HG02943 (cell line): ENCODE measurements around the gene IL18R1.

Experiments used
- ATAC-seq: cut with Tn5 transposase; IDR thresholded peaks from one replicate; pipeline ENCODE4 v1.9.1; 2021; ENCODE audit warnings: mild to moderate bottlenecking, low read depth, moderate library complexity; ENCODE audit not compliant: unreplicated experiment

IL18R1 gene

DNA sequence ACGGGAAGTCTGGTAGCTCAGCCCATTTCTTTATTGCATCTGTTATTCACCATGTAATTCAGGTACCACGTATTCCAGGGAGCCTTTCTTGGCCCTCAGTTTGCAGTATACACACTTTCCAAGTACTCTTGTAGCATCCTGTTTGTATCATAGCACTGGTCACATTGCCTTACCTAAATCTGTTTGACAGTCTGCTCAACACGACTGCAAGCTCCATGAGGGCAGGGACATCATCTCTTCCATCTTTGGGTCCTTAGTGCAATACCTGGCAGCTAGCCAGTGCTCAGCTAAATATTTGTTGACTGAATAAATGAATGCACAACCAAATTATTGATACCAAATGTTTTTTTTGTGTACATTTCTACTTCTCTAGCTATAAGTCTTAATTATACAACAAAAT is 11.2 kb upstream of the IL18R1 start:
- no peak for ATAC-seq

DNA sequence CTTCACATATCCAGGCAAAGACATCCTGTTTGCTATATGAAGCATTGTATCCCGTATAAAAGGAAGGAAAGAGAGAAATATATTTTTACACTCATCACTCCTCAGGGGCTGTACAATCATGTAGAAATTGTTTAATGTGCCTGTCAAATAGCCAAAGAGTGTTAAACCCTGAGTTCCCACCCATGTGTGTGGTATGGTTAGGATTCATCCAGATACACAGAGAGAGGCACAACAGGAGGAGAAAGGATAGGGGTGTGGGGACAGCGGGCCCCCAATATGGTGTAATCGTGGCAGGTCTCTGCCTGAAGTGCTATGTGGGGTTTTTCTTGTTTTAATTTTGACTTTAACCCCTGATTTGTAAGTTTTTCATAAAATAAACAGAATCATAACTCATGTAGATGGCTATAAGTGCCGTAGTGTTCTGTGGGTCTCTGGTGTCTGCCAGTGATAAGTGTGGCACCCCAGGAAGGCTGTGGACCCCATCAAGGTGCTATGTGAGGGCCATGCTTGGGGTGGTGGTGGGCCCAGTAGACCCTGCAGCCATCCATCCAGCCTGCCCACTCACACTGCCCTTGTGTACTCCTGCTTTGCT is 10.2 kb upstream of the IL18R1 start:
- no peak for ATAC-seq

DNA sequence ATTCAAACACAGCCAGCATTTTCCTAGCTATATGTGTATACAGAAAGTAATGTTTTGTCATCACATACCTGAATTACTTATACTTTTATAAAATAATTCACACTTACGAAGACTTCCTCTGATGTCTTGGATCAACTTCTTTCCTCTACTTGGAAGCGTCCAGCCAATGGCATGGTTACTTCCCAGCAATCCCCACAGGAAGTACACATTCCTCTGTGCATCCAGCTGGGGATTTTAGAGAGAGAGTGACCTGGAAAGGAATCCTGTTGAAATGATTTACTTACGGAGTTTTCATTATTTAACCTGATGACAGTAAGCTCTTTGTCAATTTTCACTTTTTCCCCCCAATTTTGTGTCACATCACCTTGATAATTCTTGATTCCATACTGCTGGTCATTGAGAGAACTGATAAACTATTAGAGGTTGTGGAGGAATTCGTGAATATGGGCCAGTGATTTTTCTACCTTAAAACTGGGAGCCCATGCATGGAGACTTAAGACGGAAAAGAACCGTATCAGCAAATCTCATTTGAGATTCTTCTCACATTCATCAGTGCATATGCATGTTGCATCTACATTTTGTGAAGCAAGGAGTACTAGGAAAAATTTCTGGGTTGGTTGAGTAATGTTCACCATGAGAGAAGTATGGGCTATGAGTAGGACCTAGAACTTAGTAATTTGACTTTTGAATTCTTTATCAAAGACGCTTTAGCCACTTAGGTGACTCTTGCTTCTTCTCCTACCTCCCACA is 9.0 kb upstream of the IL18R1 start:
- ATAC-seq: no peak

DNA sequence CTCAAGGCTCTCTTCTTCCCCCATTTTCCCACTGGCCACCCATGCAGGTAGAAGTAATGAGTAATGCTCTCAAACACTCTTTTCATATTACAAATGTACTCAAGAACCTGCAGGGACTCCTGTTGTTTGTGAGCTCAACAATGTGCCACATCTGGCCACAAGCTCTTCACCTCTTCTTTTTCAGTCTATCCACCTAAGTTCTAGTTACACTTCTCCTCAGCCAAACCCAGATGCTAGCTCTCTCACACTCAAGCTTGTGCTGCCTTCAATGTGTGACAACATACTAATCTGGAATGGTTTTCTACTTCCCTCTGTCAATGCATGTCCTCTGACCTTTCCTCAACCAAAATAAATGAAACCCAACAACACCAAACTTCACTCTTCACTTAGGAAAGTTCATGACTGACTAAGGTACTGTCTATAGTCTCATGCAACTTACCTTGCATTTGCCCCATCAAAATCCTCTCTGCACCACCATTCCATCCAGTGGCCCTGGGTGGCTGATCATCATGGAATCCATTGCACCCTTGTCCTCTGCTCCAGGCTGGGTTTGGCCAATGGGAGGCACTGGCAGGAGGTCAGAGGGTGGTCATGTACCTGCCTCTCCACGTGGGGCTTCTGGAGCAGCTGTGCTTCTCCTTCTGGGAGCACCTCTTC is 5.3 kb upstream of the IL18R1 start:
- no peak for ATAC-seq

DNA sequence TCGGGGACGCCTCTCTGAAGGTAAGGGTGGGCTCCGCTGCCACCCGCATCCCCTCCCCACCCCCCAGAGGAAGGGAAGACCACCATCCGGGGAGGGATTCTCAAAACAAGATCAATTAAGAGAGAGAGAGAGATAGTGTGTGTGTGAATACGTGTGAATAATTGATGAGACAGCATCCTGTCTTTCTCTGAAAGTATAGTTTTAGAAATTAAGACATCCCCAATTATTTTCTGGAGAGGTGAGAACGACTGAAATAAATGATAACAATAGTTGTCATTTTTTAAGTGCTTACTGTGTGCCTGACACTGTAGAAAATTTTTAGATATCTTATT is 751 bp downstream of the IL18R1 start:
- no peak for ATAC-seq

DNA sequence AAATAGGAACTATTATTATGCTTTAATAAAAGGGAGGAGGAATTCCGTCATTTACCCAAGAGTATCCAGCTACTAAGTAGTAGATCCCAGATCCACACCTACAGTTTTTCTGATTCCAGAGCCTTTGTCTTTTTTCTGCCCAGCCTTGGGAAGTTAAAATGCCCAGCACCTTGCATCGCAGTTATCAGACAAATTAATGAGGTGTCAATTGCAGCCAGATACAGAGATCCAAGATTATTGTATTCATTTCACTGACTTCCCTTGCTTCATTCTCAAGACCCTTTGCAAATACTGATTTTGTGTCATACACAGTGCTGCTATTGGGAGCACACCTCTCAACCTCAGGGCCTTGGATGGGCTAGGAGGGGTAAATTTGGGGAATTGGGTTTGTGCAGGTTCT is 1.1 kb downstream of the IL18R1 start:
- no peak for ATAC-seq

DNA sequence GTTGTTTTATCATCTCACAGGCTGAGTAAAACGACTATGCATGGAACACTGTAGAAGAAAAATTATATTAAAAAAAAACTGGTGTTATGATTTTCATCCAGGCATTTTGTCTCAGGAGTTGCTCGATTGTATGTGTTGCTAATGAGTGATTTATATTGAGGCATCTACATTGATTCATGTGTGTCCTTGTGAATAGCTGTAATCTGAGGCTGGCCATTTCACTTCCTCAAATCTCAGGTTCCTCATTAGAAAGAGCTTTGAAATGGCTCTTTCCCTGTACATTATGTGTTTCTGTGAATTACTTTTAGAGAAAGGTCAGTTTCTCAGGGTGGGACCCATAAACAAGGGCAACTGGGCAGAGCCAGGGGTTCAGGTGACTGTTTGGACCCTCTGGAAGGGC is 2.3 kb downstream of the IL18R1 start:
- no peak for ATAC-seq

DNA sequence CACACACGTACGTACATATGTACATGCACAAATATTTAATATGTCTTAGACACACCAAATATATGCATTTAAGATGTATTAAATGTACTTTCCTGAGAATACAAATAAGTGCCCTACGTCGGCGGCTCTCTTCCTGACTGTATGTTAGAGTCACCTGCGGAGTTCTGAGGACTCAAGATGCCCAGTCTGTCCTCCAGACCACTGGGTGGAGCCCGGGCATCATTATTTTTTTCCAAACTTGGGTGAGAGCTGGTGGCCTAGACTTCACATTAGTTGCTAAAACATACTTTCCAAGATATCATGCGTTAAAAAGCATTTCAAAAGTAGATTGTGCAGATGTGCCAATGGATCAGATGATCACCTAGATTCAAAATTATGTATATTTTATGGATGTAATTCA is 2.9 kb downstream of the IL18R1 start:
- ATAC-seq: no peak

DNA sequence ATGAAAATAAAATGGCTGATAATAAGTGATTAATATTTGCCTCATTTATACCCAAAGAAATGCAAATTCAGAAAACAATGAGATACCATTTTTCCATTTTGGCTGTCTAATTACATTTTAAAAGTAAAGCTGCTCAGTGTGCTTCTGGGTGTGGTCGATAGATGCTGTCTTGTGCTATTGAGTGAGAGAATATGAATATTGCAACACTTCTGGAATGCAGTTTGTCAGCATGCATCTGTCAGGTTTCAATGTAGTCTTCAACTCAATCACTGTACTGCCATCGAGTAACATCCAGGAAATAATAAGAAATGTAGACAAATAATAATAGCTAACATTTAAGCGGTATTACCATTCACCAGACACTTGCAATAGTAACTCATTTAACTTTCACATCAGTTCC is 3.9 kb downstream of the IL18R1 start:
- ATAC-seq: no peak

DNA sequence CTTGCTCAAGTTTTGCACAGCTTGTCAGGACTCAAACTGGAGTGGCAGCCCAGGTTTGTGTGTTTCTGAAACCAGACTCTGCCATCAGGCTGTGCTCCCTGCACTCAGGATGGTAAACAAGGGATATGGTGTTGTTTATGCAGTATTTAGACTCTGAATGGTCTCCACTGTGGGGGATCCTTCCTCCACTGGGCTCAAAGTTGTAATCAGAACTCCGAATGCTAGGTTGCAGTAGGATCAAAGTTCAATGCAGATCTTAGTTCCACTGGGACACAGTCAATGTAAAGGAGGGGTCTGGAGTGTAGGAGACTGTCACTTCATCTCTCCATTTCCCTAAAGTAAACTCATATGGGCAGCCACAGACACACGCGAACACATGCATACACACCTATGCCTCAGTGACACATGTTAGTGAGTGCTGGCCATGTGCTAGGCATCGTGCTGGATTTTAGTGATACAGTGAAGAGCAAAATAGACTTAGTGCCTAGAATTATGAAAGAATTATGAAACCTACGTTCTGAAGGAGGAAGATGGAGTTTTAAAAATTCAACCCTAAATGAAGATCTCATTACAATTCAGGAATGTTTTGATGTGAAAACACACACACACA is 6.1 kb downstream of the IL18R1 start:
- ATAC-seq: no peak

DNA sequence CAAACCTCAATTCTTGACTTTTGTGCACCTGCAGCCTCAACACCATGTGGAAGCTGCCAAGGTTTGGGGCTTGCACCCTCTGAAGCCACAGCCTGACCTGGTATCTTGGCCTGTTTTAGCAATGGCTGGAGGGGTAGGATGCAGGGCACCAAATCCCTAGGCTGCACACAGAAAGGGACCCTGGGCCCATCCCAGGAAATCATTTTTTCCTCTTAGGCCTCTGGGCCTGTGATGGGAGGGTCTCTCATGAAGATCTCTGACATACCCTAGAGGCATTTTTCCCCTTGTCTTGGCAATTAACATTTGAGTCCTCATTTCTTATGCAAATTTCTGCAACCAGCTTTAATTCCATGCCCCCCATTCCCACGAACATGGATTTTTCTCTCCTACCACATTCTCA is 10.2 kb downstream of the IL18R1 start:
- no peak for ATAC-seq

DNA sequence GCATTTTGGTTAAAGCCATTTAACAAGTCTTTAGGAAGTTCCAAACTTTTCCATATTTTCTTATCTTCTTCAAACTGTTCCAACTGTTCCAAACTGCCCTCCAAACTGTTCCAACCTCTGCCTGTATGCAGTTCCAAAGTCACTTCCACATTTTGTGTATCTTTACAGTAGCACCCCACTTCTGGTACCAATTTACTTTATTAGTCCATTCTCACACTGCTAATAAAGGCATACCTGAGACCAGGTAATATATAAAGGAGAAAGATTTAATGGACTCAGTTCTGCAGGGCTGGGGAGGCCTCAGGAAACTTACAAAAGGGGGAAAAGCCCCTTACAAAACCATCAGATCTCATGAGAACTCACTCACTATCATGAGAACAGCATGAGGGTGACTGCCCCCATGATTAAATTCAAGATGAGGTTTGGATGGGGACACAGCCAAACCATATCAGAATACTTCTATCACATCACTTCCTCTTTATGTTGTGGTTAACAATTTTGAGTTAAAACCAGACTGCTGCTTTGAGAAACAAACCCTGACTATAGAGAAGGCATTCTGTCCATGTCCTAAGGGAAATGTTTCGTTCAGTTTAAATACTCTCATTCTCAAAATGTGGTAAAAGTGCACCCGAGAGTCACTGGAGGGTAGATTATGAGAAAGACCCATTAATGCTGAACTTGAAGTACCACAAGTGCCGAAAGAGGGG is 11.0 kb downstream of the IL18R1 start:
- ATAC-seq: no peak

DNA sequence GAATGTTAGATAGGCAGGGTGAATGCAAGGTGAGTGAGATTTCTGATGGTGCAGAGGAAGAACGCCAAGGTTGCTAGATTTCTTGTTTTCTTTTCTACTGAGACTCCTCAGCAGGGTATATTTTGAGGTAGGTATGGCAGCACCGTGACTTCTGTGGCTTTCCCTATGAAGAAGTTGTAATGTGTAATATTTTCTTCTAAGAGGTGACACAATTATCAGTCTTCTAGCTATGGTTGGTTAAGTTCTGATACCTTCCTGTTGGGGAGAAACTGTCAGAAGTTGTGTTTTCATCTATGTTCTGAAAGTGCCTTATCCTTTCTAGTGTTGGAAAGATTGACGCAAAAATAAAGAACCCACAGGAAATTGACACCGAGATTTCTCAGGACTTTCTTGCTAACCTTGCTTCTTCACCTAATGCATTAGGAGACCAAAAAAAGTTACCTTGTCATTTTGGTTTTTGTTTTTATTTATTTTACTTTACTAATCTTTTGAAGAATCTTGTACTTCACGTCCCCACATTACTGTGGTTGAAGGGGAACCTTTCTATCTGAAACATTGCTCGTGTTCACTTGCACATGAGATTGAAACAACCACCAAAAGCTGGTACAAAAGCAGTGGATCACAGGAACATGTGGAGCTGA is 11.9 kb downstream of the IL18R1 start:
- ATAC-seq: no peak

DNA sequence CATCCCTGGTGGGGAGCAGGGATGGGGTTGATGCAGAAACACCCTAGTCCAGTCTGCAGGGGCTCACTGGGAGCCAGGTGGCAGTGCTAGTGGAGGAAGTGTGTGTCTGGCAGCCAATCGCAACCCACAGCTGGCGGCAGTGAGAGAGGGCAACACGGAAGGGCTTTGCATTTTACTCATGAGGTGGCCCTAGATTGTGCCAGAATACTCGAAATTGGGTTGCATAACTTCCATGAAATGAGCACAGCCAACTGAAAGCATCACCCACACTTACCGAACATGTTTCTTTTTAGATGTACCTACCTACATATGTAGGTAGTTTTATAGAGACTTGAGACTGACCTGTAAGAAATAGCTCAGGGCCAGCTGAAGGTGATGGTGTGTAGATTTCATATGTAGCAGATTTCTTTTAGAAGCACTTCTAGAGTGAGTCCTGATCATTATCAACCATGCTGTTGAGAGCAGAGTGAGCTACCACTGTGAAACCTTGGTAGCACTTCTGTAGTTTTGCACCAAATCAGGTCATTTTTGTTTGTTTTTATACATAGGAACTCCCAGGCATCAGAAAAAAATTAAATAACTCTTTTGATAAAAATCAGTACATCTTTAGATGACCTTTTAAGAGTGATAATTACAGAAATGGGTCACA is 13.0 kb downstream of the IL18R1 start:
- ATAC-seq: no peak

DNA sequence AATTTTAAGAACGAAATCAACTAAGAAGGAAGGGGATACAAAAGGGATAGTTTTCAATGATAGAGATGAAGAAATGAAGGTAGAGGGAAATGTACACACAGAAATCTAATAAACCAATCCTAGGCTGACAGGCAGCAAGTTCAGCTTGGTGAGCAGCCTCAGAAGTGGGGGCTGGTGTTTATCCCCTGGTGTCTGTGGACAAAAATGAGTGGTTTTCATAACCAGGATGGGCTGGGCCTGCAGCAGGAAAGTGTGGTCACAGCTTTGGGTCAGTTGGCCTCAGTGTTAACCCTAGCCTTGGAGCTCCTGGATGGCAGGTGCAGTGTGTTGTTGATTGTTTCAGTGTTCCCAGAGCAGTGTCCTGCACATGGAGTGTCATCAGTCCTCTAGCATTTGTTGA is 14.3 kb downstream of the IL18R1 start:
- ATAC-seq: no peak

DNA sequence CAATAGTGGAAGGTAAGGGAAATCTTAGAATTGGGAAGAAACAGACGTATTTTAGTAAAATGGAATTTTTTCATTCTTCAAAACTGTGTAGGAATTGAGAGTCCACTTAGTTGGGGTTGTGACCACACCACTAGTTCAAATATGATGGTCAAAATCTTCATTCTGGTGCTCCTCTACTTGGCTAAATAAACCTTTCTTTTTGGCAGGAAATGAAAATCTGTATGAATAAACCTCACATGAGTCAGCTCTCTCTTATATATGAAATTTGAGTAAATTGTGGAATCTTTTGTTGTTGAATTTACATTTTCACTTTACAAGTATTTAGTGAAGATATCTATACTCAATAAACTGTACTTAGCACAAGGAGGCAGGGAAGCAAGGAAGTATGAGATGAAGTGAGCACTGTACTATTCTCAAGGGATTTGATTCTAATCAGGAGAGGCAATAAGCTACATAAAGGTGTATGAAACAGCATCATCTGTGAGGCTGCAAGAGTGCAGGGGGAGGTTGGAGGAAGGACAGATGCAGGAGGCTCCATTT is 20.5 kb downstream of the IL18R1 start:
- no peak for ATAC-seq

DNA sequence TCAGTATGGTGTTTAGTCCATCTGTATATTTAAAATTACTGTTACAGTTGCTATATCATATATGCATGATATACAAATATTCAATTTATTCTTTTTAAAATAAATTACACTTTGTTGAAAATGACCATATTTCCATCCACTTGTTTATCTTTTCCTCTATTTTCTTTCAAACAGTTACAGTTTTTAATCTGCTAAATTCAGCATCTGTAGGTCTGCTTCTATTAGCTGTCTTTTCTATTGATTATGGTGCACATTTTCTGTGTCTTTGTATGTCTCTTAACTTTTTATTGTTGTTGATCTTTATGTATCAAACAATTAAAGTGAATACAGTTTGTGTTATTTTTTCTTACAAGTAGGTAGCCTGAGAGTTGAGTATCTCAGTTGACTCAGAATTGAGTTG is 28.1 kb downstream of the IL18R1 start:
- no peak for ATAC-seq

DNA sequence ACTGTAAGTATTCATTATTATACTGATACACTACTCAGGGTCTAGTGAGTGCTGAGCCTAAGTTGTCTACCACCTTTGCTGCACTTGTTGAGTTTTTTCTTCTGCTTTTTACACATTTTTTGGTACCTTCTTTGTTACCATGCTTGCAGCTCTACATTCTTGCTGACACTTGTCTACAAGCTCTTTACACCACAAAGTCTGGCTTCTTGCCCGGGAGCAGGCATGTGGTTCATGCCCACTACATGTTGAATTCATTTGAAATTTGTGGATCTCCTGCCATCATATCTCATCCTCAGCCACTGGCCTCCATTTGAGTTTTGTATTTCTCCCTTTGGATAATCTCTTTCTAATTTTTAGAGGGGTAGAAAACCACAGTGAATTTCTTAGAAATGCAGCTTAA is 29.9 kb downstream of the IL18R1 start:
- no peak for ATAC-seq

DNA sequence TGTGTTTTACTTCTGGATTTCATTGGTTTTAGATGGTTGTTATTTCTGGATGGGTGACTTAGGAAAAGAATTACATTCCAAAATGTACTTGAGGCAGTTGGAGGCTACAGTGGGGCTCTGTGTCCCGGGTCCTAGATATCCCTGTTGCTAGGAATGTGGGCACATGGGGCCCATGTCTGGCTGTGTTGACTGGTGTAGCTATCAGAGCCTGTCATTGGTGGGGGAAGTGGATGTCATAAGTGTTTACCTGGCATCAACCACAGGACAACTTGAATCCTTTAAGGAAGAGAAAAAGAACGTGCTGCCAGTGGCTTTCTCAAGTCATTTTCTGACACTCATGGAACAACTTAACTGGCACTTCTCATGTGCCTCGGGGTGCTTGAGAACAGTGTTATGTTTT is 30.4 kb downstream of the IL18R1 start:
- ATAC-seq: no peak
